H1 (cell line): ENCODE results near the gene LTBP1. TPM values are rescaled to one million over a fixed set of nuclear protein-coding genes. Genes with fewer than 3 reads are reported as not detected.

Experiments used
- CTCF ChIA-PET: fragments of 300-600 bp; sonication (Branson Sonifier 250); formaldehyde crosslinking; loops from one replicate; lab custom pipeline; 2021; ENCODE audit not compliant: partially characterized antibody; lab: Charles Lee
- POLR2A ChIA-PET: fragments of 300-600 bp; sonication (Branson Sonifier 250); formaldehyde crosslinking; loops from one replicate; lab custom pipeline; 2021; ENCODE audit warnings: inconsistent platforms; ENCODE audit not compliant: partially characterized antibody; lab: Charles Lee
- DNase-seq, 2 experiments: peaks; one replicate each; pipeline versions ENCODE4 v3.0.0 to v3.0.0-alpha.2; 2010 to 2022; ENCODE audit warnings: low spot score in 2 of 2, low read depth in 1 of 2, mixed read lengths in 1 of 2
- FAIRE-seq: peaks from 2 replicates; lab custom pipeline; 2011; peaks lifted over from hg19 to GRCh38; lab: Jason Lieb, UNC
- H2AFZ ChIP-seq: 2 replicates; pipeline ENCODE4 v1.8.1; 2012; ENCODE audit warnings: low read length, inconsistent platforms
- H2AK5ac ChIP-seq: 2 replicates; pipeline ENCODE4 v1.6.1; 2013; ENCODE audit warnings: low read depth, low read length
- H2BK120ac ChIP-seq: replicated peaks from 2 replicates; pipeline ENCODE3; 2013; ENCODE audit warnings: low read depth, low read length, inconsistent platforms
- H2BK12ac ChIP-seq: 2 replicates; pipeline ENCODE4 v1.6.1; 2013; ENCODE audit warnings: low read depth, low read length
- H2BK15ac ChIP-seq: 2 replicates; pipeline ENCODE4 v1.6.1; 2013; ENCODE audit warnings: low read length
- H2BK20ac ChIP-seq: 2 replicates; pipeline ENCODE4 v1.6.1; 2013; ENCODE audit warnings: low read length
- H2BK5ac ChIP-seq: 2 replicates; pipeline ENCODE4 v1.6.1; 2013; ENCODE audit warnings: low read depth, low read length
- H3K14ac ChIP-seq: 2 replicates; pipeline ENCODE4 v1.6.1; 2013; ENCODE audit warnings: inconsistent platforms; ENCODE audit not compliant: insufficient read length
- H3K18ac ChIP-seq: 2 replicates; pipeline ENCODE4 v1.6.1; 2013; ENCODE audit warnings: low read length; ENCODE audit errors: extremely low read depth
- H3K23ac ChIP-seq: 2 replicates; pipeline ENCODE4 v1.6.1; 2013; ENCODE audit warnings: inconsistent platforms; ENCODE audit not compliant: insufficient read length
- H3K23me2 ChIP-seq: 2 replicates; pipeline ENCODE4 v1.6.1; 2013; ENCODE audit warnings: low read depth, low read length
- H3K27ac ChIP-seq: 2 replicates; pipeline ENCODE4 v1.6.1; 2011; ENCODE audit warnings: low read depth, low read length, inconsistent platforms
- H3K27me3 ChIP-seq, 4 experiments: replicated peaks in 1 of 4; 1 replicate in 1 of 4; 2 replicates in 3 of 4; pipeline versions ENCODE4 v1.6.1 to v1.8.1; 2011 to 2013; ENCODE audit warnings: low read length in 3 of 4, mild to moderate bottlenecking in 3 of 4, inconsistent platforms in 2 of 4, mixed read lengths in 2 of 4, moderate library complexity in 1 of 4; ENCODE audit not compliant: control insufficient read depth in 3 of 4, insufficient read depth in 3 of 4; ENCODE audit errors: extremely low read depth in 1 of 4
- H3K36me3 ChIP-seq, 4 experiments: 2 replicates each; pipeline versions ENCODE4 v1.6.1 to v1.8.1; 2011 to 2013; ENCODE audit warnings: mild to moderate bottlenecking in 4 of 4, low read length in 3 of 4, moderate library complexity in 2 of 4, control low read depth in 1 of 4, inconsistent platforms in 1 of 4; ENCODE audit not compliant: insufficient read depth in 4 of 4, control insufficient read depth in 2 of 4
- H3K4ac ChIP-seq: replicated peaks from 2 replicates; pipeline ENCODE3; 2013; ENCODE audit warnings: low read length, low read depth, mixed read lengths, inconsistent platforms; ENCODE audit not compliant: insufficient read length
- H3K4me1 ChIP-seq, 4 experiments: replicated peaks in 1 of 4; 1 replicate in 1 of 4; 2 replicates in 3 of 4; pipeline versions ENCODE4 v1.6.1 to v1.8.1; 2011 to 2013; ENCODE audit warnings: low read length in 3 of 4, inconsistent platforms in 2 of 4, mixed read lengths in 1 of 4; ENCODE audit not compliant: insufficient read depth in 4 of 4, control insufficient read depth in 3 of 4
- H3K4me2 ChIP-seq, 2 experiments: 2 replicates each; pipeline versions ENCODE4 v1.6.1 to v1.8.1; 2011 to 2013; ENCODE audit warnings: low read depth in 2 of 2, low read length in 2 of 2, control low read depth in 1 of 2, inconsistent platforms in 1 of 2, mild to moderate bottlenecking in 1 of 2; ENCODE audit not compliant: insufficient read depth in 1 of 2
- H3K4me3 ChIP-seq, 4 experiments: fragments of 200-600, 300-600 bp in 1 of 4; sonication (generic), shearing (Covaris generic), sonication (Bioruptor Twin) in 1 of 4; 2 replicates each; pipeline versions ENCODE4 v1.5.1 to v1.8.1; 2011 to 2016; ENCODE audit warnings: low read length in 4 of 4, low read depth in 3 of 4, control low read depth in 2 of 4, inconsistent platforms in 2 of 4, mild to moderate bottlenecking in 2 of 4, mixed read lengths in 1 of 4, moderate library complexity in 1 of 4; ENCODE audit not compliant: insufficient read depth in 2 of 4; ENCODE audit errors: extremely low read depth in 1 of 4
- H3K56ac ChIP-seq: replicated peaks from 2 replicates; pipeline ENCODE3; 2013; ENCODE audit warnings: low read depth, mild to moderate bottlenecking, mixed read lengths, low read length, inconsistent platforms; ENCODE audit not compliant: insufficient read length
- H3K79me1 ChIP-seq: 2 replicates; pipeline ENCODE4 v1.6.1; 2013; ENCODE audit warnings: low read depth, low read length, control low read depth
- H3K79me2 ChIP-seq, 2 experiments: 2 replicates each; pipeline versions ENCODE4 v1.6.1 to v1.8.1; 2012 to 2013; ENCODE audit warnings: low read length in 2 of 2, mild to moderate bottlenecking in 2 of 2, inconsistent platforms in 1 of 2; ENCODE audit not compliant: insufficient read depth in 2 of 2, control insufficient read depth in 1 of 2
- H3K9ac ChIP-seq, 4 experiments: replicated peaks in 1 of 4; 1 replicate in 1 of 4; 2 replicates in 3 of 4; pipeline versions ENCODE4 v1.6.1 to v1.8.1; 2011 to 2013; ENCODE audit warnings: low read depth in 3 of 4, low read length in 3 of 4, control low read depth in 2 of 4, mild to moderate bottlenecking in 2 of 4, moderate library complexity in 2 of 4, inconsistent platforms in 1 of 4; ENCODE audit errors: extremely low read depth in 1 of 4
- H3K9me3 ChIP-seq, 2 experiments: 2 replicates each; pipeline versions ENCODE4 v1.6.1 to v1.8.1; 2012 to 2013; ENCODE audit warnings: mild to moderate bottlenecking in 2 of 2, moderate library complexity in 2 of 2, control low read depth in 1 of 2, inconsistent platforms in 1 of 2, low read depth in 1 of 2, low read length in 1 of 2, mixed read lengths in 1 of 2; ENCODE audit not compliant: insufficient read depth in 2 of 2
- H4K20me1 ChIP-seq, 2 experiments: replicated peaks in 1 of 2; 2 replicates each; pipeline versions ENCODE3 to v1.8.1; 2011 to 2013; ENCODE audit warnings: inconsistent platforms in 2 of 2, low read length in 2 of 2, mild to moderate bottlenecking in 1 of 2; ENCODE audit not compliant: insufficient read depth in 2 of 2, control insufficient read depth in 1 of 2
- H4K5ac ChIP-seq: 2 replicates; pipeline ENCODE4 v1.6.1; 2013; ENCODE audit warnings: low read length, low read depth, mixed read lengths, inconsistent platforms; ENCODE audit not compliant: insufficient read length
- H4K8ac ChIP-seq: 2 replicates; pipeline ENCODE4 v1.8.0; 2013; ENCODE audit warnings: mild to moderate bottlenecking, moderate library complexity, low read length, inconsistent platforms; ENCODE audit not compliant: insufficient read depth; ENCODE audit errors: extremely low read depth
- H4K91ac ChIP-seq: replicated peaks from 2 replicates; pipeline ENCODE3; 2013; ENCODE audit warnings: low read length, mixed read lengths, inconsistent platforms; ENCODE audit not compliant: insufficient read length
- ASH2L ChIP-seq: fragments of 200-600, 300-600 bp; sonication (generic); IDR thresholded peaks from one replicate; pipeline ENCODE4 v1.7.1; 2017; ENCODE audit warnings: low read length
- CTBP2 ChIP-seq: IDR thresholded peaks from 2 replicates; pipeline ENCODE4 v1.7.0; 2011; ENCODE audit warnings: borderline replicate concordance, mild to moderate bottlenecking, moderate library complexity, mixed read lengths, low read length; ENCODE audit not compliant: insufficient read depth, insufficient read length
- EGR1 ChIP-seq: IDR thresholded peaks from 2 replicates; pipeline ENCODE4 v1.6.1; 2011; ENCODE audit warnings: low read depth, low read length, borderline replicate concordance
- HDAC6 ChIP-seq: IDR thresholded peaks from one replicate; pipeline ENCODE4 v1.7.1; 2012; ENCODE audit warnings: low read depth, mild to moderate bottlenecking, inconsistent platforms, low read length, moderate library complexity
- JUN ChIP-seq: IDR thresholded peaks from 2 replicates; pipeline ENCODE4 v1.6.1; 2011; ENCODE audit warnings: low read depth, mild to moderate bottlenecking, improper control_type of control experiment, low read length
- MAFK ChIP-seq: IDR thresholded peaks from 2 replicates; pipeline ENCODE4 v1.6.1; 2012; ENCODE audit warnings: low read depth, mild to moderate bottlenecking, improper control_type of control experiment, low read length
- POLR2AphosphoS5 ChIP-seq: IDR thresholded peaks from 2 replicates; pipeline ENCODE4 v1.6.1; 2011; ENCODE audit warnings: low read depth, low read length
- RFX5 ChIP-seq: IDR thresholded peaks from 2 replicates; pipeline ENCODE4 v1.6.1; 2011; ENCODE audit warnings: low read depth, low read length, improper control_type of control experiment, borderline replicate concordance
- SAP30 ChIP-seq: fragments of 300-600 bp; sonication (generic); IDR thresholded peaks from 2 replicates; pipeline ENCODE4 v1.7.1; 2012; ENCODE audit warnings: low read length, moderate library complexity, mild to moderate bottlenecking, inconsistent platforms; ENCODE audit not compliant: insufficient read depth, insufficient replicate concordance
- SP2 ChIP-seq: IDR thresholded peaks from 2 replicates; pipeline ENCODE4 v1.6.1; 2012; ENCODE audit warnings: mild to moderate bottlenecking, low read length, inconsistent platforms
- TBP ChIP-seq: IDR thresholded peaks from 2 replicates; pipeline ENCODE4 v1.6.1; 2011; ENCODE audit warnings: low read depth, low read length, improper control_type of control experiment
- TEAD4 ChIP-seq: IDR thresholded peaks from 2 replicates; pipeline ENCODE4 v1.6.1; 2012; ENCODE audit warnings: low read depth, low read length, inconsistent platforms, mixed read lengths
- WGBS, 2 experiments: shearing (Covaris generic) in 1 of 2; methylation state at CpG; one replicate each; pipeline versions ENCODE4 v1.1.6 to v1.1.7; 2013 to 2015; ENCODE audit warnings: low lambda C conversion rate in 2 of 2, mixed read lengths in 2 of 2, inconsistent platforms in 1 of 2, low coverage in 1 of 2, missing lambda C conversion rate in 1 of 2; ENCODE audit not compliant: insufficient replicate concordance in 2 of 2, insufficient coverage in 1 of 2, insufficient read length in 1 of 2; ENCODE audit errors: extremely low coverage in 1 of 2, missing lambda C conversion rate in 1 of 2; 5-methylcytosine and 5-hydroxymethylcytosine counted together
- polyA plus RNA-seq, 7 experiments: library from polyadenylated mRNA; depleted of rRNA in 3 of 7; stranded (reverse) in 5 of 7; unstranded in 2 of 7; fragments of >200 nt in 5 of 7; fragments of 200-250 nt in 2 of 7; gene quantifications; 1 replicate in 5 of 7; 2 replicates in 1 of 7; 4 replicates in 1 of 7; pipeline versions ENCODE4 v1.2.1 to v1.2.3, GENCODE V29; 2011 to 2013; ENCODE audit warnings: missing spikeins in 2 of 7, mixed read lengths in 2 of 7
- total RNA-seq: library from RNA; stranded (reverse); fragmentation: NEBNext Ultra II Directional; extraction: Animal tissue kit (Norgen Biotek cat#: 25700); gene quantifications from 2 replicates; pipeline ENCODE4 v1.2.1, GENCODE V29; 2021
- TF ChIP-seq, protein P1 (sequence below): IDR thresholded peaks from 2 replicates; pipeline ENCODE4 v1.6.1; 2011; ENCODE audit warnings: low read length, improper control_type of control experiment
- TF ChIP-seq, protein P2 (sequence below): IDR thresholded peaks from 2 replicates; pipeline ENCODE4 v1.6.1; 2011; ENCODE audit warnings: low read depth, mild to moderate bottlenecking, low read length; ENCODE audit not compliant: insufficient read depth

Gene LTBP1
- total and polyA plus RNA-seq, 2 of the 8 experiments (the other 6 are each of a cell fraction or from before 2014, with no cell fraction given): 15.4 to 24.7 TPM

GRCh38 chr2:33284287-33284686, 337.5 kb downstream of the LTBP1 start:
- Histone ChIP-seq H3K9me3 (no peaks in the 10 kb centered on the region), H3K79me1 (no peaks in the 10 kb centered on the region), H2BK5ac (no peak overlapping the region), H2BK120ac (no peak overlapping the region), H2AFZ (no peak overlapping the region), H2AK5ac (no peak overlapping the region), H3K18ac (no peak overlapping the region), H4K91ac (no peak overlapping the region), H3K14ac (no peak overlapping the region), H3K27ac (no peak overlapping the region), H3K9ac (no peak overlapping the region), H3K4me1 (no peaks in the 10 kb centered on the region), H3K4ac (no peak overlapping the region), H3K23ac (no peak overlapping the region), H4K8ac (no peak overlapping the region), H3K27me3 (no peaks in the 10 kb centered on the region), H3K56ac (no peak overlapping the region), H3K36me3 (no peaks in the 10 kb centered on the region; a peak in 1 of 8 replicates), H2BK15ac (no peak overlapping the region), H3K4me3 (no peak overlapping the region), H3K23me2 (no peaks in the 10 kb centered on the region), H2BK20ac (no peak overlapping the region), H2BK12ac (no peak overlapping the region), H4K20me1 (no peaks in the 10 kb centered on the region), H3K79me2 (no peaks in the 10 kb centered on the region), H3K4me2 (no peak overlapping the region), H4K5ac (no peak overlapping the region)
- no peak for FAIRE-seq
- WGBS, 2 experiments: 87% methylated on average over 7 of the region's 7 CpGs; no CpG with 5 or more reads in 1 of the 2 experiments
- CTCF ChIA-PET: no interaction called here
- no peak for DNase-seq
- POLR2A ChIA-PET: no interaction called here
- TF ChIP-seq RFX5 (no peak), POLR2AphosphoS5 (no peak), SAP30 (no peak), MAFK (no peak), JUN (no peak), TBP (no peak), ASH2L (no peak), TEAD4 (no peak), CTBP2 (no peak), SP2 (no peak), HDAC6 (no peak), EGR1 (no peak)
- TF ChIP-seq, protein P1, sequence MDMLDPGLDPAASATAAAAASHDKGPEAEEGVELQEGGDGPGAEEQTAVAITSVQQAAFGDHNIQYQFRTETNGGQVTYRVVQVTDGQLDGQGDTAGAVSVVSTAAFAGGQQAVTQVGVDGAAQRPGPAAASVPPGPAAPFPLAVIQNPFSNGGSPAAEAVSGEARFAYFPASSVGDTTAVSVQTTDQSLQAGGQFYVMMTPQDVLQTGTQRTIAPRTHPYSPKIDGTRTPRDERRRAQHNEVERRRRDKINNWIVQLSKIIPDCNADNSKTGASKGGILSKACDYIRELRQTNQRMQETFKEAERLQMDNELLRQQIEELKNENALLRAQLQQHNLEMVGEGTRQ: no peak
- TF ChIP-seq, protein P2, sequence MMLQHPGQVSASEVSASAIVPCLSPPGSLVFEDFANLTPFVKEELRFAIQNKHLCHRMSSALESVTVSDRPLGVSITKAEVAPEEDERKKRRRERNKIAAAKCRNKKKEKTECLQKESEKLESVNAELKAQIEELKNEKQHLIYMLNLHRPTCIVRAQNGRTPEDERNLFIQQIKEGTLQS: no peak
